ENCODE measurements around the gene CPNE4. TPM values are rescaled to one million over a fixed set of nuclear protein-coding genes. Genes with fewer than 3 reads are reported as not detected.

CPNE4 gene
- total and polyA plus RNA-seq, 2 donors (not counting 3 experiments of a cell fraction or from before 2014, with no cell fraction given), result not detected

GRCh38 chr3:131551761-131552160, 483.1 kb downstream of the CPNE4 start:
- intact Hi-C loops (cut with micrococcal nuclease), result no loop called here

More at GRCh38 chr3:131551761-131552160, 483.1 kb downstream of the CPNE4 start:
- no TSS peak for BruUV-seq (replicated peaks)
- Histone ChIP-seq H3K27ac (ENCODE audit: insufficient read depth, low read depth, low read length) (no peak overlapping the region), H3K9ac (replicated peaks; ENCODE audit: extremely low read depth, insufficient read depth, low read length) (no peak overlapping the region), H3K4me2 (ENCODE audit: insufficient read depth, low read length) (no peak overlapping the region), H3K9me1 (replicated peaks; ENCODE audit: control insufficient read depth, extremely low read depth, insufficient read depth, low read length) (no peaks in the 10 kb centered on the region), H4K20me1 (replicated peaks; ENCODE audit: control insufficient read depth, extremely low read depth, insufficient read depth, low read length) (no peaks in the 10 kb centered on the region), H3K4me1 (ENCODE audit: control insufficient read depth, extremely low read depth, insufficient read depth, low read length) (no peaks in the 10 kb centered on the region), H3K27me3 (ENCODE audit: control insufficient read depth in 2 of 2, insufficient read depth in 2 of 2, low read length in 2 of 2) (peaks cover 4 to 6% of the 10 kb centered on the region in 2 experiments), H3K79me2 (ENCODE audit: control insufficient read depth, insufficient read depth, low read length) (no peaks in the 10 kb centered on the region), H3K9me3 (replicated peaks; ENCODE audit: control insufficient read depth, insufficient read depth, low read length) (no peaks in the 10 kb centered on the region), H3K36me3 (ENCODE audit: control insufficient read depth in 2 of 2, extremely low read depth in 1 of 2, insufficient read depth in 2 of 2, low read length in 2 of 2) (no peaks in the 10 kb centered on the region), H3K4me3 (replicated peaks in 1 of 3; ENCODE audit: insufficient read depth in 1 of 3, low read depth in 1 of 3, low read length in 3 of 3) (no peak overlapping the region), H2AFZ (ENCODE audit: low read depth, low read length) (no peak overlapping the region)
- no peak for TF ChIP-seq JUN (IDR thresholded peaks at IDR 0.05; ENCODE audit: borderline replicate concordance, insufficient read depth, insufficient read length, low read depth)
- TF ChIP-seq, protein P1, sequence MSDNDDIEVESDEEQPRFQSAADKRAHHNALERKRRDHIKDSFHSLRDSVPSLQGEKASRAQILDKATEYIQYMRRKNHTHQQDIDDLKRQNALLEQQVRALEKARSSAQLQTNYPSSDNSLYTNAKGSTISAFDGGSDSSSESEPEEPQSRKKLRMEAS (IDR thresholded peaks at IDR 0.05; ENCODE audit: insufficient read depth, insufficient read length), result no peak
- no peak for TF ChIP-seq POLR2AphosphoS5 (IDR thresholded peaks at IDR 0.05; ENCODE audit: insufficient read depth, low read depth, low read length)
- no peak for TF ChIP-seq GATA2 (IDR thresholded peaks at IDR 0.05; ENCODE audit: insufficient read depth, insufficient read length, low read depth, low read length)
- no peak for TF ChIP-seq MYC (IDR thresholded peaks at IDR 0.05; ENCODE audit: low read depth, low read length)
- no peak for TF ChIP-seq EZH2 (IDR thresholded peaks at IDR 0.05; ENCODE audit: borderline replicate concordance, low read depth, low read length, severe bottlenecking)
- no peak for TF ChIP-seq POLR2A (IDR thresholded peaks at IDR 0.05; ENCODE audit: low read depth, low read length)
- TF ChIP-seq CTCF (IDR thresholded peaks at IDR 0.05; ENCODE audit: extremely low read depth in 1 of 2, insufficient read depth in 1 of 2, low read depth in 1 of 2, low read length in 2 of 2), result no peak
- TF ChIP-seq FOS (IDR thresholded peaks at IDR 0.05; ENCODE audit: borderline replicate concordance, insufficient read depth, low read length), result no peak
- ChIA-PET CTCF (no interaction called here), POLR2A (no interaction called here)
- dilution Hi-C loops (cut with MboI; ENCODE audit: extremely low pct_ligation_motif_present, low sequenced_read_pairs), result no loop called here
- no peak for FAIRE-seq
- no peak for DNase-seq (ENCODE audit: low read depth, low spot score)

All from endothelial cell of umbilical vein (primary cell).